Ureter (tissue), 1 donor: Measurements from ENCODE around the gene CAMK2N2. TPM values are rescaled to one million over a fixed set of nuclear protein-coding genes. Genes with fewer than 3 reads are reported as not detected.
A peak's percentile ranks its signal among the peaks of the same experiment; 100 is the strongest.
"Not testable (repeated sequence)": the region's sequence is repeated elsewhere in the genome, so short reads cannot be mapped to it uniquely, and the experiment has no call there.

ENCODE experiments used
- DNase-seq: peaks from one replicate; pipeline ENCODE4 v3.0.0-alpha.2; 2020; ENCODE audit warnings: low spot score
- total RNA-seq: library from RNA; stranded (reverse); gene quantifications from one replicate; pipeline ENCODE4 v1.2.4, GENCODE V29; 2023
- donor health status: DM: yes; HTN: yes; CAD: no.

Gene CAMK2N2
- total RNA-seq, 1 donor from 2014 or later, result not detected

DNA sequence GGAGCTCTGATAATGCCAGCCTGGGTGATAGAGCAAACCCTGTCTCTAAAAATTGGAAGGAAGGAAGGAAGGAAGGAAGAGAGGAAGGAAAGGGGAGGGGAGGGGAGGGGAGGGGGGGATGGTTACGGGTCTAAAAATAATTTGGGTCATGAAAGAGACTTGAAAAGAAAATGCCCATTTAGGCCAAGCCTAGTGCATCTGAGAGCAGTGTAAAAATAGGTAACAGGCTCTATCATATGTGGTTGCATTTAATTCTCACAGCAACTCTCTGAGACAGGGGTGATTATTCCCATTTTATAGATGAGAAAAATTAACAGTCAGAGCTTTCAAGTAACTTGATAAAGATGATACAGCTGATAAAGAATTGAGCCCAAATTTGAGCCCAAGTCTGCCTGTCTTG, 10.9 kb upstream of the CAMK2N2 start:
- DNase-seq, result no peak

- not testable (repeated sequence) for DNase-seq
Observed at GRCh38 chr3:184267249-184267648, 5.9 kb upstream of the CAMK2N2 start.

GRCh38 chr3:184262764-184263179, 1.4 kb upstream of the CAMK2N2 start:
- DNase-seq, result no peak

DNA sequence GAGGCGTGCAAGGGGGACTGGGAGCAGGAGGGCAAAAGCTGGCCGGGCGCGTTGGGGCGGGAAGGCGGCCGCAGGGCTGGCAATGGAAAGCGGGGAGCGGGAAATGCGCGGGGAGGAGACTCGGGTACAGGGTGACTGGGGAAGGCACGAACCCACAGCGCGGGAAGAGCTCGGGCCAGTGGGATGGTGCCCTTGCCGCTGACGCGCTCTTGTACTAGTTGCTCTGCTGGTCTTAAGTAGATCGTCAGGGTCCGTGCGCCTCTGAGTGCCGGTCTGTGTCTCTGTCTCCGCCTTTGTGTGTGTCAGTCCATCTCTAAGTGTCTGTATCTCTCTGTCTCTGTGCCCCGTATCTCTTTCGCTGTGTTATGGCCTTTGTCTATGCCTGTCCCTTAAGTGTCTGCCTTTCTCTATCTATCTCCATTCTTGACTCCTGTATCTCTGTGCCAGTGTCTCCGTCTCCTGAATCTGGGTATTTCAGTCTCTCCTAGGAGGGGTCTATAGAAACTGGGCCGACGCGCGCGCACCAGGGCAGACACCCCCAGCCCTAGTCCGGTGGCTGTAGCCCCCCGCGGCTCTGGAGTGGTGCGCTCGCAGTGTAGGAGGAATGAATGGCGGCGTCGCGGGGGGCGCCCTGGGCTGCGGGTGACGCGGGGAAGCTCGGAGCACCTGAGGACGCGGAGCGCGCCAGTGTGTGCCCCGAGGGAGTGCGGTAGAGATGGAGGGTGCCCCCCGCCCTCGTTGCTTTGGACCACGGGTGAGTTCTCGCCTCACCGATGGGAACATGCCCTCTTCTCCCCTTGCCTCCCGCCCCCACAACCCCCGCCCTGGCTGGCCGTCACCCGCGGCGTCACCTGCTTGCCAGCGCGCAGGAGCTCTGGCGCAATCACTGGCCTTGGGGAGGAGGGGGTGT, 756 bp upstream of the CAMK2N2 start:
- DNase-seq, result no peak

- no peak for DNase-seq
Observed at GRCh38 chr3:184260724-184261269, 556 bp downstream of the CAMK2N2 start.

DNA sequence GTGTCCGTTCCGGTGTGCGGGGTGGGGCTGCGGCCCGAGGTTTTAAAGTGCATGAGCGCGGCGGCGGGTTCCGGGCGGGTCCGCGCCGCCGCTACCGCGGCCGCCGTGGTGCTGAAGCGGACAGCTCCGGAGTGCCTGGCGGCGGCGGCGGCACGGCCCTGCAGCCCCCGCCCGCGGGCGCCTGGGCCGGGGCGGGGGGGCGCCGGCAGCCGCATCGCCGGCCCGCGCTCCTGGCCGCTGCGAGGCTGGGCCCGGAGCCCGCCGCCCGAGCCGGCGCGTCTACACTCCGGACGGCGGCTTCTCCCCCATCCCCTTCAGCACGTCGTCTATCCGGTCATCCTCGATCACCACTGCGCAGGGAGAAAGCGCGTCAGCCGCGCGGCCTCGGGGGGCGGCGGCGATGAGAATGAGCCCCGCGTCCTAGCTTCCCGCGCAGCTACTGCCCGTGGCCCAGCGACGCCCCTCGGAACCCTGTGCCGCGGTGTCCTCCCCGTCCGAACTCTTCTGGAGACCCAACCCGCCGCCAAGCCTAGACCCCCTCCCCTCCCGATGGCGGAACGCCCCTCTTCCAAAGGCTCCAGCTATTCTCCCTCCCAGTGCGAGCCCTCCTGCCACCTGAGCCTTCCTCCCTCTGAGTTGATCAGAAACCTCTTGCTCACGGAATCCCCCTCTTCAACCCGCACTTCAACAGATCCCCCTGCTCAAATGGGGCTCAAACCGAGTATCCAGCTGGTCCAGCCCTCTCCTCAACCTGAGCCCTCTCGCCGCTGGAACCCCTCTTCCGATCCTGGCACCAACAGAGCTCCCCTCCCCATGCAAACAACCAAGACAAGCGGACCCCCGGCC, 1.3 kb downstream of the CAMK2N2 start:
- DNase-seq, result no peak

DNA sequence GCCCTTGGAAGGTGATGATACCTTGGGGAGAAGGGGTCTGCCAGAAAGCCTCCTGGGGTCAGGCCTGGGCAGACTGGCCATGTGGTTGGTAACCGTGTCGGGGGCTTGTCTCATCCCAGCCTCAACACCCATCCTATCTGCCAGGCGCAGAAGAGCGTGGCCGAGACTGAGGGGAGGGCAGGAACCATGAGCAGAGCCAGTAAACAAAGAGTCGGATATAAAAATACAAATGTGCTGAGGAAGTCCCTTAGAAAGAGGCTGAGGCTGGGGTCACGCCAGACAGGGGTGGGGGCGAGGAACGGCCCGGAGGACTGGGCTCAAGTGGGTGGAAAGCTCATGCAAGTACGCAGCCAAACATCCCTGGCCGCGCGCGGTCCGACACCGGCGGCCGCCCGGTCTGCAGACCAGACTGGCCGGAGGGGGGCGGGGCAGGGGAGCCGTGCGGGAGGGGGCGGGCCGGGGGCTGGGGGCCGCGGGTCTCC, 1.9 kb downstream of the CAMK2N2 start:
- no peak for DNase-seq

GRCh38 chr3:184258926-184259325, 2.4 kb downstream of the CAMK2N2 start:
- DNase-seq, result no peak

DNA sequence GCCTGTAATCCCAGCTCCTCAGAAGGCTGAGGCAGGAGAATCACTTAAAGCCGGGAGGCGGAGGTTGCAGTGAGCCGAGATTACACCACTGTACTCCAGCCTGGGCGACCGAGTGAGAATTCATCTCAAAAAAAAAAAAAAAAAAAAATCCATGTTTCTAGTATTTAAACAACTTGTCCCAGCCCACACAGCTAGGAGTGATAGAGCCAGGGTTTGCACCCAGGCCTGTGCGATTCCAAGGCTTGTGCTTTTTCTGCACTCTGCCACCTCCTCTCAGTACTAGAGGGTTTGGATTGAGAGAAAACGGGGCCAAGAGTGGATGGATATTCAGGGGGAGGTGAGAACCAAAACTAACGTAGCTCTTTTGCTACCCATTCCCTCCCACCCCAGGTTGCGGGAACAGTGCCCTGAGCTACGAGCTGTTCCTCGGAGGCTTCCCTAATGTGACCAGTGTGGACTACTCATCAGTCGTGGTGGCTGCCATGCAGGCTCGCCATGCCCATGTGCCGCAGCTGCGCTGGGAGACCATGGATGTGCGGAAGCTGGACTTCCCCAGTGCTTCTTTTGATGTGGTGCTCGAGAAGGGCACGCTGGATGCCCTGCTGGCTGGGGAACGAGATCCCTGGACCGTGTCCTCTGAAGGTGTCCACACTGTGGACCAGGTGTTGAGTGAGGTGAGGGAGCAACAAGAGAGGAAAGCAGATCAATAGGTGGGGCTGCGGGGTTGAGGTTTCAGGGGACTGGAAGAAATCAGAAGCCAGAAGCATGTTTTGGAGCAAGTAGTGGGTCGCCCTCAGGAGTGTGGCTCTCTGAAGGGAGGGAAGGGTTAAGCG, 4.1 kb downstream of the CAMK2N2 start:
- DNase-seq, result no peak

- DNase-seq, result no peak
Observed at GRCh38 chr3:184255291-184256039, 5.9 kb downstream of the CAMK2N2 start.

- peak; percentile 90 for DNase-seq
Observed at GRCh38 chr3:184250167-184250828, 11.1 kb downstream of the CAMK2N2 start.

DNA sequence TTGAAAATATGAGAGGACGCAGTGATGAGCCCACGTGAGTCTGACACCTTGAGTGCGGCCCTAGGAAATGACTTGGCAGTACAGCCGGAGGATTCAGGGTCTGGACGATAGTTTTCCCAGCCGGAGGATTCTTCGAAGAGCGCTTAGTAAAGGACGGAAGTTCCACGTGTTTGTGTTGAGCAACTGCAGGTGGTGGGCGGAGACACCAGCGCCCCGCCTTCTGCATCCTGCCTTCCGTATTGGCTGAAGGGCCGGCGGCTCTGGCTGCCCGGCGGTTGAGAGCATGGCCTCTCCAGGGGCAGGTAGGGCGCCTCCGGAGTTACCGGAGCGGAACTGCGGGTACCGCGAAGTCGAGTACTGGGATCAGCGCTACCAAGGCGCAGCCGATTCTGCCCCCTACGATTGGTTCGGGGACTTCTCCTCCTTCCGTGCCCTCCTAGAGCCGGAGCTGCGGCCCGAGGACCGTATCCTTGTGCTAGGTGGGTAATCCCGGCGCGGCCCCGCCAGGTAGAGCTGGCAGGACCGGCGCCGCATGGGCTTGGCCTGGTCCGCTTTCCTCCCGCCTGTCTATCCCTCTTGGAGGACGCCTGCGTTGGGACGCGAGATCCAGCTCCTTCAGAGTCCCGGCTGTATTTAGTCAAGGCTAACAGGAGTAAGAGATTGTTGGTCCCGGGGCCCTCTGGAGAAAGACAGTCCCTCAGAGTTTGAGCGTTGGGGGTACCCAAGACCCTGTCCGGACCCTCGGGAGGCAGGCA, 11.8 kb downstream of the CAMK2N2 start, which contains the start of gene EEF1AKMT4:
Gene EEF1AKMT4 (plus strand): TSS at position 261 of the 755 bp plus-strand sequence. CDS start 23 bp downstream, at position 284.
- peak; percentile 96 for DNase-seq

DNA sequence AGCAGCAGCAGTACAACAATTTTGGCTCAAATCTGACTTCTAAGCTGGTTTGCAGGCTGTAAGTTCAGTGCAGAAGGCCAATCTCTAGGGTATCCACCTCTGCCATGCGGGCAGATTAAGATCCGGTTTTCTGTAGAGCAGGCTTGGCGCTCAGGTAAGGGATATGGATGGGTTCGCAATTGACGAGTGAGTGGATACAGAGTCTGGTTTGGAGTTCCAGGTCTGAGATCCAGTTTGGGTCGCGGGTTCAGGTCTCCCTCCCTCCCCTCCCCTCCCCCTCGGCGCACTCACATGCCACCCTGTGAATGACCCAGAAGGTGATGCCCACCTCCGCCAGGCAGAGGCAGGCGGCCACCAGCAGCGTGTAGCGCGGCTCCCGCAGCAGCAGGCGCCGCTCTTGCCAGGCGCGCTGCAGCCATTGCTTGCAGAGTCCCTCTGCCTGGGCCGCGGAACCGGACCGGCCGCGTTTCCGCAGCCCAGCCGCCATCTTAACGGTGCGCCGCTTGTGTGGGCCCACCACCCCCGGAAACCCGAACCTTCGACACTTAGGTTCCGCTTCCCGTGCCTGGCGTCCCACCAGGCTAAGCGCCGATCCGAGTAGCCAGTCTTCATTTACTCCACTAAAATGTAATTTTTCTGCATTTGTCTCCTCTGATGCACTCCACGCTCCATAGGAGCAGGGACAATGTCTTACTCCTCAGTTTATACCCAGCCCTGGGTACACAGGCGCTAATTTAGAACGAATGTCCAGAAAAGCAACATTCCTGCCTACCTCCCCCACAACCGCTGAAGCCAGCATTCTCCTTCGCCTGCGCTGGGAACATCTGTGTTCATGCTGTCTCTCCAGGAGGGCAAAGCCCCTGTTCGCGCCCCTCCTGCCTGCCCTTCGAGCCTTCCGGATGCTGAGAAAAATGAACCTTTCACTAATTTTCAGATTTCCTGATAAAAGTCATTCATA, 12.6 kb downstream of the CAMK2N2 start, which contains the start of gene ALG3:
Gene ALG3 (minus strand): TSS at position 509 of the 958 bp plus-strand sequence. CDS start 22 bp downstream, at position 487.
- peak; percentile 89 for DNase-seq

DNA sequence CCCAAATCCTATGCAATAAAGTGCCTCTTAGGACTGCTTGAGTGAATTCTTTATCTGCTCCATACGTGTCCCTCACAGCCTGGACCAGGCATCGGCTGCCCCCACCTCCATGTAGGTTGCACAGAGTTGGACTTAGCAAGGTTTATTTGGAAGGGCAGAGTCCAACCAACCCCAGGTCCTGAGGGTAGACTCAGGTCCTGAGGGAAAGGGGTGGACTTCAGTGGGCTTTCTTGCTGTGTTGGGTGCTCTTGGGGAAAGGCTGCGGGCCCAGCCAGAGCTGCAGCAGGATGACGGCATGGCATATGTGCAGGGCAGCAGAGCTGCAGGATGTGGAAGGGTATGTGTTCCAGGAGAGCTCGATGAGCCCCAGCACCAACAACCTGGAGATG, 19.1 kb downstream of the CAMK2N2 start:
- DNase-seq, result no peak

GRCh38 chr3:184241447-184242296, 19.7 kb downstream of the CAMK2N2 start:
- no peak for DNase-seq

DNA sequence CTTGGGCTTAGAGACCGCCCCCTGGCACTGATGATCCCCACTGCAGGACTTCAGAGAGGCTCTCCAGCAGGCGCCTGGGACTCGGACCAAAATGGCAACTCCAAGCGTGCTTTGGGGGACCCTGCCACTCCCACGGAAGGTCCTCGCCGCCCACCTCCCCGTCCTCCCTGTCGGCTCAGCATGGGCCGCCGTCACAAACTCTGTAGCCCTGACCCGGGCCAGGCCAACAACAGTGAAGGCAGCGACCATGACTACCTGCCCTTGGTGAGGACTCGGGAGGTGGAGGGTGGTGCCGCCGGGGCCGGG, 20.3 kb downstream of the CAMK2N2 start:
- DNase-seq, result no peak
